ENCODE measurements around the gene ITGAX. TPM values are rescaled to one million over a fixed set of nuclear protein-coding genes. Genes with fewer than 3 reads are reported as not detected.

The ITGAX gene
- total RNA-seq, 1 donor from 2014 or later, result not detected

DNA sequence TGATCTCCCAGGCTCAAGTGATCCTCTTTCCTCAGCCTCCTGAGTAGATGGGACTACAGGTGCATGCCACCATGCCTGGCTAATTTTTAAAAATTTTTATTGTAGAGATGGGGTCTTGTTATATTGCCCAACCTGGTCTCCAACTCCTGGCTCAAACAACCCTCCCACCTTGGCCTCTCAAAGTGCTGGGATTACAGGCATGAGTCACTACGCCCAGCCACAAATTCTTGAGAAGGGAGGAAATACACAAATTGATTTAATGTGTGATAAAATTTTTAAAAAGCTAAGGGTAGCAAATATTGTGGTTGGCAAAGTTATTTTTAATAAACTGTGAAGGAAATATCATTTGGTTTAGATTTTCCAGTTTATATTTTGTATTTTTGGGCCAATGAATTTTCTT is 47.7 kb downstream of the ITGAX start:
- TF ChIP-seq, protein P1, sequence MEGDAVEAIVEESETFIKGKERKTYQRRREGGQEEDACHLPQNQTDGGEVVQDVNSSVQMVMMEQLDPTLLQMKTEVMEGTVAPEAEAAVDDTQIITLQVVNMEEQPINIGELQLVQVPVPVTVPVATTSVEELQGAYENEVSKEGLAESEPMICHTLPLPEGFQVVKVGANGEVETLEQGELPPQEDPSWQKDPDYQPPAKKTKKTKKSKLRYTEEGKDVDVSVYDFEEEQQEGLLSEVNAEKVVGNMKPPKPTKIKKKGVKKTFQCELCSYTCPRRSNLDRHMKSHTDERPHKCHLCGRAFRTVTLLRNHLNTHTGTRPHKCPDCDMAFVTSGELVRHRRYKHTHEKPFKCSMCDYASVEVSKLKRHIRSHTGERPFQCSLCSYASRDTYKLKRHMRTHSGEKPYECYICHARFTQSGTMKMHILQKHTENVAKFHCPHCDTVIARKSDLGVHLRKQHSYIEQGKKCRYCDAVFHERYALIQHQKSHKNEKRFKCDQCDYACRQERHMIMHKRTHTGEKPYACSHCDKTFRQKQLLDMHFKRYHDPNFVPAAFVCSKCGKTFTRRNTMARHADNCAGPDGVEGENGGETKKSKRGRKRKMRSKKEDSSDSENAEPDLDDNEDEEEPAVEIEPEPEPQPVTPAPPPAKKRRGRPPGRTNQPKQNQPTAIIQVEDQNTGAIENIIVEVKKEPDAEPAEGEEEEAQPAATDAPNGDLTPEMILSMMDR (IDR thresholded peaks at IDR 0.05), result no peak
- no peak overlapping the region for H3K4me3 Mint-ChIP-seq (ENCODE audit: unreplicated experiment)
- no peak for DNase-seq (ENCODE audit: extremely low spot score, unreplicated experiment)
- H3K36me3 Mint-ChIP-seq (ENCODE audit: unreplicated experiment), result no peaks in the 10 kb centered on the region
- H3K27ac Mint-ChIP-seq (ENCODE audit: unreplicated experiment), result no peak overlapping the region
- no peaks in the 10 kb centered on the region for H3K4me1 Mint-ChIP-seq (ENCODE audit: unreplicated experiment)
- no peaks in the 10 kb centered on the region for H3K27me3 Mint-ChIP-seq (ENCODE audit: unreplicated experiment)
- peaks cover 5% of the 10 kb centered on the region for H3K9me3 Mint-ChIP-seq (ENCODE audit: unreplicated experiment)

DNA sequence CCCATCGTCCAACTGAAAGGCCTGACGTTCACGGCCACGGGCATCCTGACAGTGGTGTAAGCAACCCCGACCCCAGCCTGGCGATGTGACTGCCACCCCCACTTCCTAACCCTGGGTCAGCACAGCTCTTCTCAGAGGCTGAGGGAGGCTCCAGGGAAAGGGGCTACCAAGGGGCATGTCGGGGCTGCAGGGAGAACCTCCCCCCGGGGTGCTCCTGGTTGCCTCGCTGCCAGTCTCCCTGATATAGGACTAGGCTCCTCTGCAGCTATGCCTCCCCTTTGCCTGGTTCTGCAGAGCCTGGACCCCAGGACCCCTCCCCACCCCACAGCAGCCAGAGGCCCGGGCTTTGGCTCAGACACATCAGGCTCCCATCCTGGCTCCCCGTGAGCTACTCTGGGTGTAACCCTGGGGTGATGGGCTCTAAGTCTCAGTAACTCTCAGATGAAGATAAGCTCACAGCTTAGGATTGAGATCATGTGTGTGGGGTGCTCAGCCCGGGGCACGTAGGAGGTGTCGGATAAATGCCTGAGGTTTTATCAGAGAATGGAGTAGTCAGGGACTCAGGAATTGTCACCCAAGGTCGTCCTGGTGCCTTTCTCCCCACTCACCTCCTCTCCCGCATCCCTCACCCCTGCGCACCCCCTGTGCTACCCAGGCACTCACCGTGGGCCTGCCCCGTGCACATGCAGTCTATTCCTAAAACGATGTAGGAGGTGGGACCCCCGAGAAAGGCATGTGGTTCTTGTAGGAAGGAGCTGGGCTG is 48.8 kb downstream of the ITGAX start:
- Mint-ChIP-seq H3K4me3 (ENCODE audit: unreplicated experiment) (no peak overlapping the region), H3K36me3 (ENCODE audit: unreplicated experiment) (no peaks in the 10 kb centered on the region), H3K27me3 (ENCODE audit: unreplicated experiment) (no peaks in the 10 kb centered on the region), H3K4me1 (ENCODE audit: unreplicated experiment) (no peaks in the 10 kb centered on the region), H3K27ac (ENCODE audit: unreplicated experiment) (no peak overlapping the region), H3K9me3 (ENCODE audit: unreplicated experiment) (peaks cover 5% of the 10 kb centered on the region)
- TF ChIP-seq, protein P1 (IDR thresholded peaks at IDR 0.05), result no peak
- no peak for DNase-seq (ENCODE audit: extremely low spot score, unreplicated experiment)

DNA sequence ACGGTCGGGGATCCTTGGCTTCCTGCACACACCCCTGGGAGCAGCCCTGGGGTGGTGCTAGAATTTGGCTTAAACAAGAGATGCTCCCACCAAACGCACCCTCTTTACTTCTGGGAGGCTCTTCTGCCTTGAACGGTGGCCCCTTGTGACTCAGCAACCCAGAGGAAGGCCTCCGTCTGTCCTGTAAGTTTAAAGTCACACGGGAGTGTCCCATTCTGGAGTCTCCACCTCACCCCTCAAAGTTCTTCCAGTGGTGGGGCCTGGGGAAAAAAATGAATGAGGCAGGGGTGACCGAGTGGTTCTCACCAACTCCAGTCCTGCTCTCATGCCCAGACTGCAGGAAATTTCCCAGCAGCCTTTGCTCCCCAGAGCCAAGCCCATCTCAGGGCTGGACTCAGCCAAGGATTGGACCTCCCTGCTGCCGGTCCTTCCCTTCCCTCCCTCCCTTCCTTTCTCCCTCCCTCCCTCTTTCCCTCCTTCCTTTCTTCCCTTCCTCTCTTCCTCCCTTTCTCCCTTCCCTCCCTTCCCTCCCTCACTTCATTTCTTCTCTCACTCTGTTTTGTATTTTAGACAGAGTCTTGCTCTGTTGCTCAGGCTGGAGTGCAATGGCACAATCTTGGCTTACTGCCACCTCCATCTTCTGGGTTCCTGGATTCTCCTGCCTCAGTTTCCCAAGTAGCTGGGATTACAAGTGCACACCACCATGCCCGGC is 49.5 kb downstream of the ITGAX start:
- H3K27me3 Mint-ChIP-seq (ENCODE audit: unreplicated experiment), result no peaks in the 10 kb centered on the region
- peaks cover 5% of the 10 kb centered on the region for H3K9me3 Mint-ChIP-seq (ENCODE audit: unreplicated experiment)
- H3K27ac Mint-ChIP-seq (ENCODE audit: unreplicated experiment), result no peak overlapping the region
- H3K36me3 Mint-ChIP-seq (ENCODE audit: unreplicated experiment), result no peaks in the 10 kb centered on the region
- TF ChIP-seq, protein P1 (IDR thresholded peaks at IDR 0.05), result no peak
- no peak overlapping the region for H3K4me3 Mint-ChIP-seq (ENCODE audit: unreplicated experiment)
- H3K4me1 Mint-ChIP-seq (ENCODE audit: unreplicated experiment), result no peaks in the 10 kb centered on the region
- no peak for DNase-seq (ENCODE audit: extremely low spot score, unreplicated experiment)

DNA sequence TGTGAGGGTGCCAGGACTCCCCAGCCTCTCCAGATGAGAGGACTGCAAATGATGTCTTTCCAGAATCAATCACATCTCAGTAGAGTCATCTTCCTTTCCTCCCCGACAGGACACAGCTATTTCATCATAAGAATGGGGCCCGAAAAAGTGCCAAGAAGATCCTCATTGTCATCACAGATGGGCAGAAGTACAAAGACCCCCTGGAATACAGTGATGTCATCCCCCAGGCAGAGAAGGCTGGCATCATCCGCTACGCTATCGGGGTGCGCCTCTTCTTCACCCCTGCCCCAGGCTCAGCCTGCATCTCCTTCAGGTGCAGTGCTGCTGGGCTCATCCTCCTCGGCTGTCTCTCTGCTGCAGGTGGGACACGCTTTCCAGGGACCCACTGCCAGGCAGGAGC is 52.4 kb downstream of the ITGAX start:
- H3K4me3 Mint-ChIP-seq (ENCODE audit: unreplicated experiment), result no peak overlapping the region
- no peaks in the 10 kb centered on the region for H3K9me3 Mint-ChIP-seq (ENCODE audit: unreplicated experiment)

DNA sequence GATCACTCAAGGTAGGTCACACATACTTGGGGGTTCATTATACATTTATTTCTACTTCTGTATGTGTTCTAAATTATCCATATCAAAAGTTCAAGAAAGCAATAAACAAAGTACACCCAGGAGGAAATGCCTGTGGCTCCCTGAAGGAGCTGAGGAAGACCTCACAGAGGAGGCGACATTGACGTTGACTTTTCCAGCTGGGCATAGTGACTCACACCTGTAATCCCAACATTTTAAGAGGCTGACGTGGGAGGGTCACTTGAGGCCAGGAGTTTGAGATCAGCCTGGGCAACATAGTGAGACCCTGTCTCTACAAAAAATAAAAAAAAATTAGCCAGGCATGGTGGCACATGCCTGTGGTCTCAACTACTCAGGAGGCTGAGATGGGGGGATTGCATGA is 54.5 kb downstream of the ITGAX start:
- TF ChIP-seq, protein P1 (IDR thresholded peaks at IDR 0.05), result no peak
- no peak for DNase-seq (ENCODE audit: extremely low spot score, unreplicated experiment)
- H3K4me3 Mint-ChIP-seq (ENCODE audit: unreplicated experiment), result no peak overlapping the region
- H3K4me1 Mint-ChIP-seq (ENCODE audit: unreplicated experiment), result no peaks in the 10 kb centered on the region
- H3K27me3 Mint-ChIP-seq (ENCODE audit: unreplicated experiment), result no peaks in the 10 kb centered on the region
- H3K27ac Mint-ChIP-seq (ENCODE audit: unreplicated experiment), result no peak overlapping the region
- H3K9me3 Mint-ChIP-seq (ENCODE audit: unreplicated experiment), result no peaks in the 10 kb centered on the region
- H3K36me3 Mint-ChIP-seq (ENCODE audit: unreplicated experiment), result no peaks in the 10 kb centered on the region

More for the DNA sequence above, 52.4 kb downstream of the ITGAX start:
- Mint-ChIP-seq H3K4me1 (ENCODE audit: unreplicated experiment) (no peaks in the 10 kb centered on the region), H3K27me3 (ENCODE audit: unreplicated experiment) (no peaks in the 10 kb centered on the region), H3K27ac (ENCODE audit: unreplicated experiment) (no peak overlapping the region), H3K36me3 (ENCODE audit: unreplicated experiment) (no peaks in the 10 kb centered on the region)
- TF ChIP-seq, protein P1 (IDR thresholded peaks at IDR 0.05), result no peak
- no peak for DNase-seq (ENCODE audit: extremely low spot score, unreplicated experiment)
